Measurements from ENCODE around the gene UBA7.
"Not testable (repeated sequence)": the region's sequence is repeated elsewhere in the genome, so short reads cannot be mapped to it uniquely, and the experiment has no call there.

UBA7 gene

DNA sequence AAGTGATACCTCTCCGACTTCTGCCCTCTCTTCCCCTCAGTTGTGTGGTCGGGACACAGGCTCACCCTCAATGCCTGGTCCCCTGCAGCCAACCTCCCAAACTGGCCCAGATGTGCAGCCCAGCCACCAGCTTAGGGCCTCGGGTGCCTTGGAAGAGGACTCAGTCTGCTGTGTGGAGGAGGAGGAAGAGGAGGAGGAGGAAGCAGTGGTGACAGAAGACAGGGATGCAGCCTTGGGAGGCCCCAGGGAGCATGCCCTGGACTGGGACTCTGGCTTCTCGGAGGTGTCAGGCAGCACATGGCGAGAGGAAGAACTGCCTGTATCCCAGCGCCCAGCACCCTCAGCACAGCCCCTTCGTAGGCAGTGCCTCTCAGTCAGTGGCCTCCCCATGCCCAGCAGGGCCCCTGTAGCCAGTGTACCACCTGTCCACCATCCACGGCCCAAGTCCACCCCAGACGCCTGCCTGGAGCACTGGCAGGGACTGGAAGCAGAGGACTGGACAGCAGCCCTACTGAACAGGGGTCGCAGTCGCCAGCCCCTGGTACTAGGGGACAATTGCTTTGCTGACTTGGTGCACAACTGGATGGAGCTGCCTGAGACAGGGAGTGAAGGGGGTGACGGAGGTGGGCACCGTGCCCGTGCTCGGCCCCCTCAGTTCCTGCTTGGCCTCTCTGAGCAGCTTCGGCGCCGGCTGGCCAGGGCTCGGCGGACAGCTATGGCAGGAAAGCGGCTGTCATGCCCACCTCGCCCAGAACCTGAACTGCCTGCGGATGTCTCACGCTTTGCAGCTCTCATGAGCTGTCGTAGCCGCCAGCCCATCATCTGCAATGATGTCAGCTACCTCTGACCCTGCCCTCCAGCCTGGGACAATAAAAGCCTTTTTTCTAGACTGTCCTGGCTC, 9.4 kb downstream of the UBA7 start:
- no peak for DNase-seq (ENCODE audit: low spot score)

DNA sequence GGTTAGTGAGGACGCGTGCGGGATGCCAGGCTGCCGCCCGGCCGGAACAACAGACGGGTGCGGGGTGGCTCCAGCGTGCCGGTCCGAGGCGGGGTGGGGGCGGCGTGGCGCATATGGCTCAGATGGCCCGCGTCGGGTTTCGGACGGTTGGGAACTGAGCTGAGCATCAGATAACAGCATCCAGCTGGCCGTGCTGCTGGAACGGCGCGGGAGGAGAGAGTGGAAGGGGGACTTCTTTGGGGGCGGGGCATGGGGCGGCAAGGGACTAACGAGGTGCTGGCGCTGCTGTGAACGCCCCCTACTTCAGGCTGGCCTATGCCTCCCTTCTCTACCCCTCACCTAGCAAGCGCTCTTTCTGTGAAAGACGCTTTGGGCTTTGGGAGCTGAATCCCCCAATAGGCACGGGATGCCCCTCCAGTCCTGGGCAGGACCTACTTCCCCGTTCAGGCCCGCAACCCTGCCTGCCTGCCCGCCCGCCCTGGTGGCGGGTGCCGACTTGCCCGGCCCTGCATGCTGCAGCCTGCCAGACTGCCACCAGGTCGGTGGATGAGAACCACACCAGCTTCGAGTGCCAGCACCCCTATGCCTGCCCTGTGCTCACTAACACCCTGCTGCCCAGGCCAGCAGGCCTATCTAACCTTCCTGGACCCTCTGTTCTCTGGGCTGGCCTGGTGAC, 10.2 kb downstream of the UBA7 start:
- no peak for DNase-seq (ENCODE audit: low spot score)

- peak; percentile 87 for DNase-seq (ENCODE audit: low spot score)
Measured at GRCh38 chr3:49802719-49803464, 10.9 kb downstream of the UBA7 start, which contains the start of gene INKA1. TSS of gene INKA1 (plus strand) at chr3:49803261. CDS start at chr3:49803393, 132 bp downstream.

DNA sequence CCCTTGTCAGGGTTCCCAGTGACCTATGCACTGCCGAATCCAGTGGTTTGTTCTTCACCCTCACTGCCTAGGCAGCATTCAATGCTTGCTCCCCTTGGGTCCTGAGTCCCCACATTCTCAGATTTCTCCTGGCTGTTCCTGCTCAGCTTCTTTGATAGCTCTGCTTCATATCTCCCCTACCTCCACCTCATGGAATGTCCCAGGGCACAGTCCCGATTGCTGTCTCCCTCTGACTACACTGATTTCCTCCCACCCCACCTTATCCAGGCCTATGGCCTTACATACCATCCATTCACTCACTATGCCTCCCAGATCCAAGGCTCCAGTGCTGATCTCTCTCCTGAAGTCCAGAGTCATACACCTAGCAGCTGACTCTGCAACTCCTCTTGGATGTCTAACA, 12.6 kb downstream of the UBA7 start:
- no peak for DNase-seq (ENCODE audit: low spot score)

DNA sequence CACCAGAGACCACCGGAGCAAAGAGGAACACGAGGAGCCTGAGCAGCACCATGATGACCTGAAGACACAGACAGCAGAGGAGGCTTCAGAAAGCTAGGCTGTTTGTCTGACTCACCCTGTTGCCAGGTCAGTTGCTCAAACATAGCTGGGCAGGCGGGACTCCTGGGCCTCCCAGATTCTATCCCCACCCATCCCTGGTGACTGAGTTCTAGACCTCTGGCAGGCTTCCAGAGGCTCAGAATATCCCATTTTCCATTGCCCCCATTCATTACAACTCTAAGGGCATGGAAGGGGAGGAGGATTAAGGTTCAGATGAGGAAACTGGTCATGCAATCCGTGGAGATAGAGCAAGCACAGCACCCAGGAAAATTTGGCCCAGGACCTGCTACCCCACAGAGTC, 14.0 kb downstream of the UBA7 start, which contains the start of gene CDHR4:
TSS of gene CDHR4 (minus strand) at position 113 of the 400 bp plus-strand sequence. CDS start at position 52, 61 bp downstream.
- DNase-seq (ENCODE audit: low spot score) = no peak

GRCh38 chr3:49799105-49799504, 14.6 kb downstream of the UBA7 start:
- no peak for DNase-seq (ENCODE audit: low spot score)

DNA sequence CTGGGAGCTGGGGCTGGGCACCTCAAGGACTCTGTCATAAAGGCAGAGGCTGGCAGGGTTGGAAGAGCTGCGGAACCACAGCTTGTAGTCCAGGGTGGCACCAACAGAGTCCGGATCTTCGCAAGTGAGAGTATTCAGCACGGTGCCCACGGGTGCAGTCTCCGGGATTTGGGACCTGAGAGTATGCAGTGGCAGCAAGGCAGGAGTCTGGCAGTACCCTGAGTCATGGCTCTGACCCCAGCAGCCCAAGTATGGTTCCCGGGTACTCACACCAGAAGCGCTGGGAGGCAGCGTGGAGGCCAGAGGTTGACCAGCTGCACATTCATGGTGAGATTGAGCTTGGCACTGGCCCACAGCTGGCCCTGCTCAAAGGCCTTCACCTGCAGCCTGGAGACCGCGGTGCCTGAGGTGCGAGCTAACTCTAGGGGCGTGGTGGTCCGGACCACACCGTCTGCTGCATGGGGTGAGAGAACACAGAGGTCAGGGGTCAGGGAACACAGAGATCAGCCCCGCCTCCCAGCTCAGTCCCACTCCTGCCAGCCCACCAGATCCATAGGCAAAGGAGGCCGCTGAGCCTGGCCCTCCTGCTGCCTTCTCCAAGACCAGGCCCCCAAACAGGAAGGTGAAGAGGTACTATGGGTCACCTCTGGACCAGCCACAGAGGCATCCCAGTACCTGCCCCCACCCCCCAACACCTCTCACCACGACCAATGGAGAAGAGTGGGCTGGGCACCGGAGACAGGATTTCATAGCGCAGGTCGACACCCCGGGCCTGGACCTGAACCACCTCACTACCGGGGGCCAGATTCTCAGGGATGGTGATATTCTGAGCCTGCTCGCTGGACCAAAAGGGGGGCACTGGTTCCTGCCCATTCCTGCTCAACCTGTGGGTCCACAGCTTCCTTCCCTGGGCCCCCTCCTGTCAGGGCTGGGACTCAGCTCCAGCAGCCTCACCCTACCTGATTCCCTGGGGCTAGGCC, 18.5 kb downstream of the UBA7 start:
- DNase-seq (ENCODE audit: low spot score) = no peak

DNA sequence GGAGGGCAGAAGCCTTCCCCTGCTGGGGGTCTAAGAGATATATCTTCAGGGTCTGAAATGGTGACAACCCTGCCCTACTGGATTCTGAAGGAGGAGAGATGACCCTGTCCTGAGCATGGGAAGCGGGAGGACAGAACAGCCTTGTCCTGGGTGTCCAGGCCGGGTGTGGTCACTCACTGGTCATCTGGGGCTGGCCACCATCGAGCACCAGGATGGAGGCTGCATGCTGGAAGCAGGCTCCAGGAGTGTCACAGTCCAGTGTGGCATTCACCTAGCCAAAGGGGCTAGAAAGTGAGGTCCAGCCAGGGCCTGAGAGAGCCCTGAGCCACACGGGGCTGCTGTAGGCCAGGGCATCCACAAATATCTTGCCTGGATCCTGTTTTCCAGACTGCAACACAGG, 19.3 kb downstream of the UBA7 start:
- no peak for DNase-seq (ENCODE audit: low spot score)

GRCh38 chr3:49793486-49794085, 20.2 kb downstream of the UBA7 start:
- DNase-seq (ENCODE audit: low spot score) = no peak

DNA sequence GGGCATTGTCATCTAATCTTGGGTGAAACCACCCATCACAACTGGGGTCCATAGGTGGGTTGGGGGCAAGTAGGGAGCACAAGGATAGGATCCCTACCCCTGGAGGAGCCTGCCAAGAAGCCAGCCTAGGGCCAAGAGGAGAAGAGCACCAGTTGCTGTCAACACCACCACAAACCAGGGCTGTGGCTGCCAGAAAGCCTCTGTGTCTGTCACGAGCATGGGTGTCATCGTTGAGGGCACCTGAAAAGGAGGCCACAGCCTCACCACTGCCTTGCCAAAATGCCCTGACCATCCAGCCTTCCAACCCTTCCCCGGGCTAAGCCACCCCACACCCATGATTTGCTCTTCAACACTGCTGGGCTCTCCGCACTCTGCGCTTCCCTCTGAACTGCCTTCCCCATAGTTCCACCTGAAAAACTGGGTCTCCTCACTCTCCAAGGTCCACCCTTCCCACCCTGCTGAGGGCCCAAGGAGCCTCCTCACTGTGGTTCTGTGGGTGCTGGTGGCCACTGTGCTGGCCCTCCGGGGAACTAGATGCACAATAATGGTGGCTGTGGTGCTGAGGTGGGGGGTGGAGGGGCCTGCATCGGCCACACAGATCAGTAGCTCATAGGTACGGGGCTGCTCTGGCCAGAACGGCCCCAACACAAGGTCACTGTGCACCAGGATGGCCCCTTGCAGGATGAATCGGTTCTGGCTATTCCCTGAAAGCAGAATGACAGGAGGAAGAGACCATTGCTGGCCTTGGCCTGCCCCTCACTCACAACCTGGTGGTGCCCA, 21.2 kb downstream of the UBA7 start:
- DNase-seq (ENCODE audit: low spot score) = no peak

DNA sequence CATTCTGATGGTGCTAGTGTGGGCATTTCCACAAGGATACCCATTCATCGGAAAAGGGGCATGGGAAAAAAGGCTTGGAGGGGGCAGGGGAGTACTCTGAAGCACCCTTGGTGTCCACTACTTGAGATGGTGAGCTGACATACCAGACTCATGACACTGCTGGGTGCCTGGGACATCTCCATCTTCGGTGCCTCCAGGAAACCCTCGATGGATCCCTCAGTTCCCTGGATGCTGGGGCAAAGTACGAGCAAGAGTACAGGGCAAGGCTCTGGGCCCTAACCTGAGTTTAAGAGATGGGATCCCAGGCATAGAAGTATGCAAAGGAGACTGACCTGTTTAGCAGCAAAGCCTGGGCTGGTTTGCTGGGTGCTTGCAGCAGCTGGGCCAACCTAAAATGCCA, 22.2 kb downstream of the UBA7 start:
- DNase-seq (ENCODE audit: low spot score) = no peak

DNA sequence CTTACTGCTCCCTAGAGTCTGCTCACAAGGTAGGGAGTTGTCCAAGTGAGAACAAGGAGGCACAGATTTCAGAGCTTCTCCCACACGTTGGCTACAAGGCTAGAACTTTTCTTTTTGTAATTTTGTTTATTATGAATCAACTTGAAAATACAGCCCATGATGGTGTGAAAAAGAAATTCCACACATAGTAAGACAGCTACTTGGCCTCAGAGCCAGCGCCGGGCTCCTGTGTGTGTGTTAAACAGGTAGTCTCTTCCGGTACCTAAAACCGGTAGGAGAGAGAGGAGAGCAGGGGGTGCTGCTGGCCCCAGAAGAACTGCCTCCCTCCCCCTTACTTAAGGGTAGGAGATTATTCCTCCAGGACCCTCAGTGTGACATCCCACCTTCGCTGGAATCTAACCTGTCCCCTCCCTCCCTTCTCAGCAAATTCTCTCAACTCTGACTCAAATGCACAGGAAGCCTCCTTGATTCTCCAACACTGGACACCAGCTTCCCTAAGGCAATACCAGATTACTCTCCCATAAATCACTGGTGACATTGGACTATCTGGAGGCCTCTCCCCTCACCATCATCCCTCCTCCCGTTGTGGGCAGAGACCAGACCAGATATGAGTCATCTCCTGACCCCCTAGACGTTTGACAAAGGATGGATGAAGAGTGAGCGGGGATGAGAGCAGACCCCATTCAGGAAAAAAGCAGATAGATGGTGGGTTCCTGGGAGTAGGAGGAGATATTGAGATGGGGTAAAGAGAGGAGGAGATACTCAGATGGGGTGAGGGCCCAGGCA, 22.9 kb downstream of the UBA7 start:
- DNase-seq (ENCODE audit: low spot score) = no peak

DNA sequence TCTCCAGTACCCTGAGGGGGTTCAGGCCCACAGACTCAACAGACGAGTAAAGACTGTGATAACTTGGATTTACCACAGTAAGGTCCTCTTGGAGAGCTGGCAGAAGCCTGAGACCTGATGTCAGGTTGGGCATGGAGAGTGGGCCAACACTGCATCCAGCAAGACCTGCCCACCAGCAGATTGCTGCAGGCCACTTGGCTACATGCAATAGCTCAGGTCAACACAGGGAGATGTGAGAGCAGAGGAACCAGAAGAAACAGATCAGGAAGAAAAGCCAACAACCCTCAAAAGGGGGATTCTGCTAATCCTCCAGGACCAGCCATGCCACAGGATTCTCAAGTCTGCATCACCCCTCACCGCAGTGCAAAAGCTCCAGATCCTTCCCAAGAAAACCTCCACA, 25.7 kb downstream of the UBA7 start:
- no peak for DNase-seq (ENCODE audit: low spot score)

DNA sequence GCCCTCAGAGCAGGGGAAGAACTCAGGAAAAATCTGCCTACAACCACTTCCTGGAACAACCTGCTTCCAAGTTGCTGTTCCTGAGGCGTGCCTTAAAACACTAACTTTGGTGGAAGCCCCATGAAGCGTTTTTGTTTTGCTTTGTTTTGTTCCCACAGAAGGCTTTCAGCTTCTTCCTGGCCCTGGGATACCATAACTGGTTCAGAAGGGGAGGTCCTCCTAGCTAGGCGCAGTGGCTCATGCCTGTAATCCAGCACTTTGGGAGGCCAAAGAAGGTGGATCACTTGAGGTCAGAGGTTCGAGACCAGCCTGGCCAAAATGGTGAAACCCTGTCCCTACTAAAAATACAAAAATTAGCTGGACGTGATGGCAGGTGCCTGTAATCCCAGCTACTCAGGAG, 26.2 kb downstream of the UBA7 start:
- DNase-seq (ENCODE audit: low spot score) = no peak

DNA sequence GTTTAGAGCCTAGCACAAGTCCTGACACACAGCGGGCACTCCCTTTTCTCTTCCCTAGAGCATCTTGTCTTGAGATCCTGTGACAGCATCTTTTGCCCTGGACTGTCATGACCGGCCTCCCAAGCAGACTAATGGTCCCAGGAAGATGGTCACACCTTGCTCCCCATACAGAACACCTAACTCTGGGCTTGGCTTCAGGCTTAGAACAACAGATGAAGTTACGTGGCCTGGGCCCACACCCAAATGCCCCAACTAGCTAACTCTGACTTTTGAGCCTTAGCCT, 26.6 kb downstream of the UBA7 start:
- DNase-seq (ENCODE audit: low spot score) = peak; percentile 44

- peak; percentile 100 for DNase-seq (ENCODE audit: low spot score)
Measured at GRCh38 chr3:49786357-49787181, 27.2 kb downstream of the UBA7 start, which contains the start of gene IP6K1. TSS of gene IP6K1 (minus strand) at chr3:49786542. CDS start at chr3:49748040, 38,502 bp downstream.

GRCh38 chr3:49785565-49786356, 28.0 kb downstream of the UBA7 start:
- peak; percentile 15 for DNase-seq (ENCODE audit: low spot score)

GRCh38 chr3:49782277-49782676, 31.5 kb downstream of the UBA7 start:
- not testable (repeated sequence) for DNase-seq (ENCODE audit: low spot score)
